ENCODE results near the gene XAB2.
"Not testable (repeated sequence)": the region's sequence is repeated elsewhere in the genome, so short reads cannot be mapped to it uniquely, and the experiment has no call there.

The XAB2 gene

GRCh38 chr19:7611541-7612279, 17.6 kb downstream of the XAB2 start:
- DNase-seq, result no peak

- no peak for DNase-seq
Observed at GRCh38 chr19:7610491-7611240, 18.7 kb downstream of the XAB2 start.

- no peak for DNase-seq
Observed at GRCh38 chr19:7607874-7608560, 21.3 kb downstream of the XAB2 start.

GRCh38 chr19:7607212-7607873, 22.0 kb downstream of the XAB2 start:
- DNase-seq, result no peak

- DNase-seq, result no peak
Observed at GRCh38 chr19:7606289-7606688, 23.1 kb downstream of the XAB2 start.

- no peak for DNase-seq
Observed at GRCh38 chr19:7605490-7606222, 23.7 kb downstream of the XAB2 start.

- DNase-seq, result no peak
Observed at GRCh38 chr19:7603919-7604318, 25.4 kb downstream of the XAB2 start.

GRCh38 chr19:7602935-7603497, 26.3 kb downstream of the XAB2 start:
- no peak for DNase-seq

- no peak for DNase-seq
Observed at GRCh38 chr19:7602240-7602934, 27.0 kb downstream of the XAB2 start.

- no peak for DNase-seq
Observed at GRCh38 chr19:7600721-7601120, 28.6 kb downstream of the XAB2 start.

GRCh38 chr19:7598180-7598579, 31.2 kb downstream of the XAB2 start:
- DNase-seq, result no peak

GRCh38 chr19:7597689-7598088, 31.7 kb downstream of the XAB2 start:
- no peak for DNase-seq

GRCh38 chr19:7596211-7596937, 33.0 kb downstream of the XAB2 start:
- DNase-seq, result no peak

GRCh38 chr19:7595466-7596133, 33.7 kb downstream of the XAB2 start, which contains the start of gene CAMSAP3:
CAMSAP3 (plus strand) TSS chr19:7595863; CDS start chr19:7596003, 140 bp downstream.
- no peak for DNase-seq

- no peak for DNase-seq
Observed at GRCh38 chr19:7590256-7590655, 39.1 kb downstream of the XAB2 start.

GRCh38 chr19:7589822-7590221, 39.5 kb downstream of the XAB2 start:
- DNase-seq, result no peak

GRCh38 chr19:7582446-7582845, 46.9 kb downstream of the XAB2 start:
- DNase-seq, result no peak

GRCh38 chr19:7579182-7579581, 50.2 kb downstream of the XAB2 start:
- DNase-seq, result no peak

- no peak for DNase-seq
Observed at GRCh38 chr19:7578127-7578526, 51.2 kb downstream of the XAB2 start.

- not testable (repeated sequence) for DNase-seq
Observed at GRCh38 chr19:7577422-7577821, 51.9 kb downstream of the XAB2 start.

Measured in DMS 273 treated with DMSO at 0.1 percent for 48 hours (cell line).